ENCODE results near the gene WSCD2.
A peak's percentile ranks its signal among the peaks of the same experiment; 100 is the strongest.

WSCD2 gene

DNA sequence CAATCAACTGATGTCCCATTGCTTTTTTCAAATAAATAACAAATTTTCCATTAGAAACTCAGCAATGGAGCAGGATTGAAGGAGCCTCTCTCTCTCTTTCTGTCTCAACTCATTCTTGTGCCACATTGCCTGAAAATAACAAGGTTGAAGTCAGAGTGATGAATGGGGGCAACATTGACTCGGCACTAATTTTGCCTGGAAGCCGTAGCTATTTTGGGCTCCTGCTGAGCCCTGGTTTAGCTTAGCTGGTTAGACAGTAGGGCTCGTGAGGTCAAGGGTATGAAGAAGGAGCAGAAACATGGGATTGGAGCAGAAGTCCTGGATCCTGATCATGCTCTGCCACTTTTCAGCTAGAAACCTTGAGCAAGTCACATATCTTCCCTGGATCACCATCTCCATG is 38.9 kb downstream of the WSCD2 start:
- no peak for DNase-seq

DNA sequence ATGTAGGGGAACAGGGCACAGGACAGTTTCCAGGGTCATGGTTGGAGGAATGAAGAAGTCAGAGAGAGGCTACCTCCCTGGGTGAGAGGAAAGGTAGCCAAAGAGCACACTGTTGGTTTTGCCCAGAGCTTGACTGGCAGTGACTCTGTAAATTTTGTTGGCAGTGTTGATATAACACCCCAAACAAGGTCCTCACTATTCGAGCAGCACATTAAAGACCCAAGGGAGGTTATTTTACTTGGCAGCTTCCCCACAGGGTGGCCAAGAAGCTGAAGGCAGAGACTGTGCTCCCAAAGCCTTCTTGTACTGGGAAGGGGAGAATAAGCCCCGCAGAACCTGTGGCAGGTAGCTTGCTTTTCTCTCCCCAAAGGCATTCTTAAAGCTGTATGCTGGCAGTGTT is 40.6 kb downstream of the WSCD2 start:
- DNase-seq = no peak

DNA sequence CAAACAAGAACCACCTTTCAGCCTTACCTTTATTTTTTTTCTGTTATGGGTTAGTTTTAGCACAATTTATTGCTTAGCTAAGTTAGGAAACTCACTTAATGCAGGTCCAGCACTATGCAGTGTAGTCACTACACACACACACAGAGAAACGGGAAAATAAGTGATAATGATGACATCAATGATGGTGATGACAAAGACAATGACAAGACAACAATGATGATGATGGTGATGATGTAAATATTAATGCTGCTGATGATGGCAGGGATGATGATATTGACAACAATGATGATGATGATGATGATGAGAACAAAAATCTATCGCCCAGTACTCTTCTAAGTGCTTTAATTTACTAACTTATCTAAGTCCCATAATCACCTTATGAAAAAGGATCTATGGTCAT is 41.1 kb downstream of the WSCD2 start:
- no peak for DNase-seq

DNA sequence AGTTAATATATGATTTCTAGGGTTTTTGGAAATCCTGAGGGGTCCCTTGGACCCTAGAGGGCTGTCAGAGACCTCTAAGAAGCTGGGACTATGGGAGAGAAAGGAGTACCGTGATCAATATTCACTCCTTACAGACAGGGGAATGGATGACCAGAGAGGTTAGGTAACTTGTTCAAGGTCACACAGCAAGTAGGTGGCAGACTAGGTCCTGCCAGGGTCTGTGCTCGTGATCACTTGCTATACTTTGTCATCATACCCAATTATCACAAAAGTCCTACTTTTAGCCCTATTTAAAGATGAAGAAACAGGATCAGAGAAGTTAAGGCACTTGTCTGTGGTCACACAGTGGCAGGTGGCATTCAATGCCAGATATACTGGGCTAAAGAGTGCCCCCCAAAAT is 42.9 kb downstream of the WSCD2 start:
- DNase-seq = no peak

DNA sequence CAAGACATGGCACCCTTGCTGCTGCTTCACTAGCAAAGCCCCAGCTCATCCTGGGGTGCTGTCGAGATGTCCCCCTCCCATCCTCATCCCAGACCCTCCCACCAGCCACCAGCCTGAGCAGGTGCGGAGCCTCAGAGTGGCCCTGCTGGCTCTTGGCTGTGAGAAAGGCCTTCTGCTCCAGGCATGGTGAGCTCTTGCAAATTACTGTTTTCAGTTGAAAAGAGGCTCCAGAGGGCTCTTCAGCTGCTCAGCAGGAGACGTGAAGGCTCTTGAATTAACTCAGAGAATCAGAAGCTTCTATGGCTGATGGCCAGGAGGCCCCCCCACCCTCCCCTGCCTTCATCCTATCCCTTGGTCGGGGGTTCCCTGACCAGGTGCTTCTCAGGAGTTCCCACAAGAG is 44.1 kb downstream of the WSCD2 start:
- DNase-seq = peak; percentile 16

DNA sequence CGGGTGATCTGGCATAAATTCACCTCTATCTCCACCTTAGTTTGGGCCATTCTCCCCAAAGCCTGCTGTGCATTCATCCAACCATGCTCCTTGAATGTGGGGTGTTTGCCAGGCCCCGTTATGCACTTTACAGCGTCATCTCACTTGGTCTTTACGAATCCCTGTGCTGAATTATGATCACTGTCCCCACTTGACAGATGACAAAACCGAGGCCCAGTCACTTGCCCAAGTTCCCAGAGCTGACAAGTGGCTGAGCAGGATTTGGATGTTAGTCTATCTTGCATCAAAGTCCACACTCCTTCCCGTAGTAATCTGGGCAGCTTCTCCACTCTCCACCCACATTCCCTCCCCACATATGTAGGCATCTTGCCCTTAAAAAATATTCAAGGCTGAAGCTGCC is 44.8 kb downstream of the WSCD2 start:
- no peak for DNase-seq

DNA sequence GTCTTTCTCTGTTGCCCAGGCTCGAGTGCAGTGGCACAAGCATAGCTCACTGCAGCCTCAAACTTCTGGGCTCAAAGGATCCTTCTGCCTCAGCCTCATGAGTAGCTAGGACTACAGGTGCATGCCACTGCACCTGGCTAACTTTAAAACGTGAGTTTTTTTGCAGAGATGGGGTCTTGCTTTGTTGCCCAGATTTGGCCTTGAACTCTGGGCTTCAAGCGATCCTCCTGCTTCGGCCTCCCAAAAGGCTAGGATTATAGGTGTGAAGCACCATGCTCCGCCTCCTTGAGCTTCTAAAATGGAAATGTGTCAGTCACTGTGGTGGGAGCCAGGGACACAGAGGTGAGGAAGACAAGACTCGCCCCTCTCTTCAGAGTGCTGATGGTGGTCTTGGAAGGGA is 45.6 kb downstream of the WSCD2 start:
- no peak for DNase-seq

DNA sequence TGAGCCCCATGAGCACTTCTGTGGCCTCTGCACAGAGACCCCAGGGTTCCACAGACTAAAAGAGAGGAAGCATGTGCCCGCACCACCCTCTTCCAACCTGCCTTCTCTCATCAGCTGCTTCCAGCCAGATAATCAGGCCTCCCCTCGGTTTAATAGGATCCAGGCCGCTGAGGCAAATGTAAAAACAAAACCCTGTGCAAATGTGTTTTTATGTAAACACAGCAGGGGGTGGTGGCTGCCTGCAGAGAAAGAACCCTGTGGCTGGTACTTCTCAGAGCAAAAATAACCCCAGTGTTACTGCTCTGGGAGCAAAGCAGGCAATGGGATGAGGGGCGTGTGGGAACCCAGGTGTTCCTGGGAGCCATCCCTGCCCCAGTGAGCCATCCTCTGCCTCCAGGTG is 46.2 kb downstream of the WSCD2 start:
- peak; percentile 40 for DNase-seq

DNA sequence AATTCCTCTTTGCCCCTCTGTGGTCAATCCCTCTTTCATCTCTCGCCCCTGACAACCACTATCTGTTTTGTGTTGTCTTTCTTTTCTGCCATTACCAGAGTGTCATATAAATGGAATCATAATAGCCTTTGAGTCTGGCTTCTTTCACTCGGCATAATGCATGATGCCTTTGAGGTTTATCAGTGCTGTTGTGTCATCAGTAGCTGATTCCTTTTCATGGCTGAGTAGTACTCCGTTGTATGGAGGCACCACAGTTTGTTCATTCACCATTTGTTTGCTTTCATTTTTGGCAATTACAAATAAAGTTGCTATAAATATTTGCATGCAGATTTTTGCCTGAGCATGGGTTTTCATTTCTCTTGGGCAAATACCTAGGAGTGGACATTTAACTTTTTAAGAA is 47.2 kb downstream of the WSCD2 start:
- DNase-seq = no peak

DNA sequence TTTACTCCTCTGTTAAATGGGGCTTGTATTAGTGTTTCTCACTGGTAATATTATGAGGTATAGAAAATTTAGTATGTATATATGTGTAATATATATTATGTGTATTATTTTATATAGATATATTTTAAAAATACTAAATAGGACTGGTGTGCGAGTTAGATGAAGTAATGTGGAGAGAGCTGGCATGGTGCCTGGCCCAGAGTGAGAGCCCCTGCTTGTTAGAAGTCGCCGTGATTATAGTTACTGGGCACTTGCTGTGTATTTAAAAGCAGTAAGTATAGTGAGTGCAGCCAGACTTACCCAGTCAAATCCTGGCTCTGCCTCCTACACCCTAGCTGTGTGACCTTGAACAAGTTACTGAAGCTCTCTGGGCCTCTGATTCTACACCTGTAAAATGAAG is 48.0 kb downstream of the WSCD2 start:
- no peak for DNase-seq

DNA sequence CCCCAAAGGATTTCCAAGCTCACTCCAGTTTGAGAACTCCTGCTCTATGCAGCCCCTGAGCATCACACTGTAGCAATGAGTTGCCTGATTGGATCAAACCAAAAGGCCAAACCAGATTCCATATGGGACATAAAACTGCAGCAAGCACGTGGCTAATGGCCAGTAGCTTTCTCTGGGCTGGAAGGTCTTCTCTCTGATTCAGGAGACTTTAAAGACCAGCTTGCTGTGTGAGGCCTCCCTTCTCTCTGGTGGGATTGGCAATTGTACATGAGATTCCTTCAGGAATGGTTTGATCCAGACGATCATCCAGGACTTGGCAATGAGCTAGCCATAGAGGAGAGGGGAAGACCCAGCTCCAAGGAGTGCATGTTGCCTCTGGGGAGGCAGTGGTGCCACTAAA is 50.2 kb downstream of the WSCD2 start:
- no peak for DNase-seq

DNA sequence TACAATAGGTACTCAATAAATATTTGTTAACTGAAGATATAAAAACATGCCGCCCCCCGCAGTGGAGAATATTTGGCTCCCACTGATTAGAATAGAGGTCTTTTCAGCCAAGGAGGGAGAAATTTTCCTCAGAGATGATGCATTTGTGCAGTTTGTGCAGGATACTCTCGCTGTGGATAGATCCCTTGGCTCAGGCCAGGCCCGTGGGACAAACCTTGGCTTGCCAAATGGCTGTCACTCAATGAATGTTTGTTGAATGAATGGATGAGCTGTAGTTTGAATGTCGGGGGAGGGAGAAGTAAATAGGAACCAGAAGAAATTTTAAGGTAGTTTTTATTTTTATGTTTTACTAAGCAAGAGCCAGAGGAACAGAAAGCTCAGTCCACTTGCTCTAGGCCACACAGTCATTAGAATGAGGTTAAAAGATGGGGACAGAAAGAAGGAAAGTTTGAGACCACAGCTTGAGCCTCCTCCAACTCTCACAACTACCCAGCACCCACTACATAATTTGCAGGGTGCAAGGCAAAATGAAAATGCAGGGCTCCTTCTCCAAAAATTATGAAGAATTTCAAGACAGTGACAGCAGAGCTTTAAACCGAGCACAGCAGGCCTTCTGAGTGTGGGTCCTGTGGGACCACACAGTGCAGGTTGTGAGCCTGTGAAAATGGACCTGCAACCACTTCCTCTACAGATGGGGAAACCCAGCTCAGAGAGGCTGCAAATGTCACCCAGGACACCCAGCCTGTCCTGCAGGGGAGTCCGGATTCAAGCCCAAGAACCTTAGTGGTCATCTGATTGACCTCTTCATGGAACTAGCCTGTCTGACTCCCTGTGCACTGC is 51.4 kb downstream of the WSCD2 start:
- no peak for DNase-seq

DNA sequence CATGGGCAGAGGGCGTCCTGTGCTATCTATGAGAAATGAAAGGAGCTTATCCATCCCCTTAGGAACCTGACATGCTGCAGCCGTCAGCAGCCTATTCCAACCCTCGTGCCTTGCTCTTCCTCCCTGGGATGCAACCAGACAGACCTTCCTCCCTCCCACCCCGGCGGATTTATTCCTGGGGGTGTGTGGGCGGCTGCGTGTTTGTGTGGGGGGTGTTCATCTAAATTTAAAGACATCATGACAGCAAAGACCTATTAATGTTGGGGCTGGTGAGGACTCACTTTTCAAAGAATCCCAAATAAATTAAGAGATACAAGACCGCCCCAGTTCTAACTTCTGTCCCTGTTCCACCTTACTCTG is 52.0 kb downstream of the WSCD2 start:
- DNase-seq = no peak

DNA sequence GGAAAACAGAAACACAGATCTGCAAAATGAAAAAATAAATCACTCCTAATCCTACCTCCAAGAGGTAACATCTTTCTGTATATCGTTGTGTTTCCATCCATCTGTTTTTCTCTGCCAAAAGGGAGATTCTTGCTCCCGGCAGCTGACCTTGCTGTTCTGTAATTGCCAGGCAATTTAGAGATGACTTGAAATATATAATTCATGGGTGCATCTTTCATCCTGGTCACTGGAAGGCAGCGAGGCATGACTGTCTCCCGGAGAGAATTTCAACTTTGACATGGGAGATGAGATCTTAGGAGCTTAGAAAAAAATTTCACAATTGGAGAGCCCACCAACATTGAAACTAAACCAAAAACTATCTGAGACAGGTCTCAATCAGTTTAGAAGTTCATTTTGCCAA is 53.0 kb downstream of the WSCD2 start:
- DNase-seq = no peak

DNA sequence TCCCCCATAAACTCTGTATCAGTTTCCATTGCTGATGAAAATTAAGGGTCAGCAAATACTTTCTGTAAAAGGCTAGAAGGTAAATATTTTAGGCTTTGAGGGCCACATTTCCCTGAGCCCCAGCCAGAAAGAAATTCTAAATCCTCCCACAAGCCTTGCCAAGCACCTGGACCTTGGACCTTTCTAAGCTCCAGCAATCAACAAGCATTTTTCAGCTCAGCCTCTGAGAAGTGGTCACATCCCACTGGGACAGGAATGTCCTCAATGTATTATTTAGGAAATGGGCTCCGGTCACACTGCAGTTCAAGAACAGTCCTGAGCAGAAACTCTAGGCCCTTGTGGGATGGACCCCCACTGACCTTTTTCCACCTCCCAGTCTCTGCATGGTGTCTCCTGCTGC is 55.9 kb downstream of the WSCD2 start:
- DNase-seq = no peak

DNA sequence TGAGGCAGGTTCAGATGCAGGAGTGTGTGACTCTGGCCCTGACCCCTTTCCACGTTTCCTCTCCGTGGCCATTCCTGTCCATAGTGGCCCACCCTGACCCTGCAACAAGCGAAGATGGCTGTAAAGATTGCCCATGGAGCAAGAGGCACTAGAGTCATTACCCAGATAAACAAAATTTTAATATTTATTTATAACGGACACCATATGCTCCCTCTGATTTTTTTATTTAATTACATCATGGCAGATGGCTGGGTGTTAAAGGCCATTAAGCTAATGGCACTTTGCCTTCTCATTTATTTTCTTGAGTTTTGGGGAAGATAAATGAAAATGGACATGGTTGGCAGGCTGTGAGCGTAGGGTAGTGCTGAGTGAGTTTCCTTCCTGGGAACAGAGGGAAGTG is 58.7 kb downstream of the WSCD2 start:
- no peak for DNase-seq

DNA sequence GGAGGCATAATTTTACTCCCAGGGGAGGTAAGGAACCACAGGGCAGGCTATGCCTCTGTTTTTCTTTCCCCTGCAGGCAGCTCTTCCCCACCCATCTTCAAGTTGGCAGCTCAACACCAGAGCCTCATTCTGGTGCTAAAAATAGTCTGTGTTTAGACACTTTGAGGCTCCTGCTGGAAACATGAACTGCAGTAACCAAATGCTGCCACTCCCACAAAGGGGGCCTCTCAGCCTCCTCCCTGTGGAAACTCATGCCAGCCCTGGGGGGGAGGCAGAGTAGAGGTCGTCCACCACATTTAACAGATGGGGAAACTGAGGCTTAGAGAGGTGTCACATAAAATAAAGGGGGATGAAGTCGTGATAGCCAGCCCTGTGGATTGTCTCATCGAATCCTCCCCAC is 61.4 kb downstream of the WSCD2 start:
- no peak for DNase-seq

DNA sequence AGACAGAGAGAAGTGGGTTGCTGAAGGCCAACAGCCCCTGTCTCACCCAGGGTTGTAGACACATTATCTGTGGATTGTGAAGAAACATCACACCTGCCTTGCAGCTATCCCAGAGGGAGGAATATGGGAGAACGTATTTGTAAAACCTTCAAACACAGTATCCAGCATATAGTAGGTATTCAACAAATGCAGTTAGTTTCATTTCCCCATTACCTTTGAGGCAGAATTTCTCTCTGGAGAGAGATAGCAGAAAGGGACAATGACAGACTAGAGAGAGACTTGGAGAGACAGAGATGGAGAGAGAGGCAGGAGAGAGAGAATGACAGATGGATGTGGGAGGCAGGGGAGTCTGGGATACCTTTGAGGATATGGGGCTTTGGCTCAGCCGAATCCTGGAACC is 62.0 kb downstream of the WSCD2 start:
- no peak for DNase-seq

DNA sequence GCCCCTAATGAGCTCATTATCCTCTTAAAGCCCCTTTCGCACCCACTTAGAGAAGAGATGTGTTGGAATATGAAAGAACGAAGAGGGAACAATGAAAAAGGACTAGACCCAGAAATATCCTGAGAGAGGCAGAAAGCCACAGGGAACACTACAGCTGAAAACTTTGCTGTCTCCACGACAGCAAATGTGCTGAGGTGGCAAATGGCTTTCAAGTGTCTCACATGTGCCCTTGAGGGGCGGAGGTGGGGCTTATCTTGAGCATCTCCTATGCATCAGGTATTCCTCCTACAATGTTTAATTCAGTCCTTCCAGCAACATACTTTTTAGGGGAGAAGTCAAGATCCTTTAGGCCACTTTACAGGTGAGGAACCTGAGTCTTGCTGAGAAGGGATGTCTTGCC is 62.9 kb downstream of the WSCD2 start:
- DNase-seq = no peak

DNA sequence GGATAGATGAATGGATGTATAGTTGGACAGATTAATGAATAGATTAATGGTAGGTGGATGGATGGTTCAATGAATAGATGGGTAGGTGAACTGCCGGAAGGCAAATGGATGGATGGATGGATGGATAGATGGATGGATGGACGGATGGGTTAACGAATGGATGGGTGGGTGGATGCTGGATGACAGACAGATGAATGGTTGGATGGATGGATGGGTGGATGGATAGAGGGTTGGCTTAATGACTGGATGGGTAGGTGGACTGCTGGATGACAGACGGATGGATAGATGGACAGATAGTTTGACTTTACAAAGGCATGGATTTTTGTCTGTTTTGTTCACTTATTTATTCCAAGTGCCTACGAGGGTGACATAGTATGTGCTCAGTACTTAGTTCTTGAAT is 64.4 kb downstream of the WSCD2 start:
- DNase-seq = no peak

DNA sequence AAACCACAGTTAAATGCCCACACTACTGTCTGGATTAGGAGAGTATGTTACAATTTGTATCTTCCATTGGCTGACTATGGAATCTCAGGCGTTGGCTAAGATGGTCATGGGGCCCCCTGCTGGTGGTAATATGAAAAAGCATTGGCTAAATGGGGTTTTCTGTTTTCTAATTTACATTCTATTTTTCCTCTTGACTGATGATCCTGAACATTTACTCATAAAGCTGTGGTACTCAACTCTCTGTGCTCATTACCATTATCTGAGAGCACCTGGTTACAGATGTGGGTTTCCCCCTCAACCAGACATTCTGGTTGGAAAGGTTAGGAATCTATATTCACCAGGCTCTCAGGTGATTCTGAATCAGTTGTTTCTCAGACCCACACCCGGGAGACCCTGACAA is 64.8 kb downstream of the WSCD2 start:
- DNase-seq = peak; percentile 51

DNA sequence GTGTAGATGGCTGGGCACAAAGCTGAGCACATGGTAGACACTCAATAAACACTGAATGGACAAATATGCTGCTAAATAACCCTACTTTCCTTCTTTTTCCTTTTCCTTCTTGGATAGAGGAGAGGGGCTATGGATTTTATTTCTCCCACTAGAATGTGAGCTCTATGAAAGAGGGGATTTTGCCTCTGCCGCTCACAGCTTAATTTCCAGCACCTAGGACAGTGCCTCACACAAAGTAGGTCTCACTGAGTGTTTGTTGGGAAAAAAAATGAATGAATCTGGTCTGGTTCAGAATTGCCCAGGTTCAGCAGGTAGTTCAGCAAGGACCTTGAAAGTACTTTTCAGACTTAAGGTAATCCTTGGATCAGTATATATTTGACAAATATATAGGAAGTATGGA is 65.5 kb downstream of the WSCD2 start:
- no peak for DNase-seq

DNA sequence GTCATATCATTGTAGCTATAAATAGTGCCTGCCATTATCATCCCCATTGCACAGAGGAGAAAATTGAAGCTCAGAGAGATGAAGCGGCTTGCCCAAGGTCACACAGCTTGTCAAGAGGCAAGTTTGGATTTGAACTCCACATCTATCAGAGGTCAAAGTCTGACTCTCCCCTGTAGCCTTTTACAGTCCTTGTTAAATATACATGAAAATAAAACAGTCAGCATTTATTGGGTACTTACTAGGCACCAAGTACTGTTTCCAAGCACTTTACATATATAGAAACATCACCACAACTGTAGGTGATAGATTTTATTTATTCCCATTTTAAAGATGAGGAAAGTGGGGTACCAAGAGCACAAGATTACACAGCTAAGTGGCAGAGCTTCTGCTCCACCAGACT is 67.2 kb downstream of the WSCD2 start:
- no peak for DNase-seq

DNA sequence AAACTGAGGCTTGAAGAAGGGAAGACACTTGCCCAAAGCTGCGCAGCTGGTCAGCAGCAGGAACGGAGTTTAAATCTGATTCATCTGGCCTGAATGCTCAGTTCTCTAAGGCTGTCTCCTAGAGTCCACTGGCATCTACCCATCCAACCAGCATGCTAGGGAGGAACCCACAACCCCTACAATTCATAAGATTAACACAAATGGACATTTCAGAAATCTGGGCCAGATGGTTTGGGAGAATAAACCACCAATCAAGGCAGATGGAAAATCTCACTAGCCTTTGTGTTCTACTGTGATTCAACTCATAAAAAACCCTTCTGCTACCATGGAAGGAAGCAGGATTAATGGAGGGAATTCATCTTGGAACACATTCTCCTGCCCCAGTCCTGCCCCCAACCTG is 67.8 kb downstream of the WSCD2 start:
- no peak for DNase-seq

DNA sequence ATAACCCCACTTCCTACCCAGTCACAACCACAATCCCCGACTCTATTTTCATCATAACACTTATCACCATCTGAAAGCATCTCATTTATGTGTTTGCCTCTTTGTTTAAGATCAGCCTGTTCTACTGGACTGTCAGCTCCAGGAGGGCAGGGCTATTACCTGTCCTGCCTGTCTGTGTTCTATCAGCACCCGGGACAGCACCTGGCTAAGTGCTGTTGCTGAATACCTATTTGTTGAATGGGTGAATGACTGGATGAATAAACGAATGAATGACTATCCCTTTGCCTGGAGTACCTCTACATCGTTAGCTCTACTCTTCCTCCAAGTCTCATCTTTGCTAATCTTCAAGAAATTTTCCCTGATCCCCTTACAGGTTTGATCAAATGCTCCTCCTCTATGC is 69.0 kb downstream of the WSCD2 start:
- no peak for DNase-seq

DNA sequence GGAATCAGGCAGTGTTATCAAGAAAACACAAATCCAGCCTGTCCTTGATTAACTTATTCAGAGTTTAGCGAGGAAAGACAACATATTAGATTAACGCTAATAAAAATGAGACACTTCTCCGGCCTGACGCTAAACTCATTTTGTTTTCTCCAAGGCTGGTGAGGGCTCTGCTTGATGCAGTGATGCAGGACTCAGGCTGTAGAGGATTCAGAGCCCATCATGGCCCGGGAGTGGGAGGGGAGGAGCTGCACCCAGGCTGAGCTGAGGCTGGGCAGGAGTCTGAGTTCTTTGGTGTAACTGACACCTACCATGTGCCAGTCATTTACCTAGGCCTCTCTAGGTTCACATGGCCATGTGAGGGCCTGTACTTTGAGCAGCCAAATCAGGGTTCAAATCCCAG is 70.0 kb downstream of the WSCD2 start:
- no peak for DNase-seq

Data from NCI-H69 (cell line).